RWPE2 (cell line): ENCODE measurements around the gene TMEM150B.
A peak's percentile ranks its signal among the peaks of the same experiment; 100 is the strongest.

Experiments
- ATAC-seq: fragments of 200-7000 bp; cut with Tn5 transposase; 3 replicates; pipeline ENCODE4 v1.9.1; 2021; ENCODE audit warnings: low read depth
- DNase-seq: peaks from one replicate; pipeline ENCODE4 v3.0.0-alpha.2; 2020; ENCODE audit warnings: low spot score
- H3K27ac ChIP-seq: fragments of 450-650 bp; 2 replicates; pipeline ENCODE4 v1.5.1; 2017; ENCODE audit warnings: mild to moderate bottlenecking; ENCODE audit not compliant: poor library complexity, severe bottlenecking
- H3K27me3 ChIP-seq: fragments of 250-450 bp; sonication (Bioruptor Pico); 2 replicates; pipeline ENCODE4 v1.5.1; 2021; ENCODE audit warnings: mild to moderate bottlenecking, moderate library complexity; ENCODE audit not compliant: insufficient read depth, poor library complexity, severe bottlenecking
- H3K36me3 ChIP-seq: fragments of 250-450 bp; sonication (Bioruptor Pico); 2 replicates; pipeline ENCODE4 v1.5.1; 2020; ENCODE audit warnings: low read depth, mild to moderate bottlenecking, moderate library complexity
- H3K4me1 ChIP-seq: fragments of 250-450 bp; sonication (Bioruptor Pico); 2 replicates; pipeline ENCODE4 v1.5.1; 2021; ENCODE audit warnings: mild to moderate bottlenecking, moderate library complexity; ENCODE audit not compliant: insufficient read depth, poor library complexity, severe bottlenecking
- H3K4me3 ChIP-seq: fragments of 250-450 bp; sonication (Bioruptor Pico); 2 replicates; pipeline ENCODE4 v1.5.1; 2021; ENCODE audit warnings: mild to moderate bottlenecking, moderate library complexity; ENCODE audit not compliant: severe bottlenecking
- H3K9me3 ChIP-seq: fragments of 250-450 bp; sonication (Bioruptor Pico); 2 replicates; pipeline ENCODE4 v1.5.1; 2021; ENCODE audit warnings: mild to moderate bottlenecking, moderate library complexity; ENCODE audit not compliant: severe bottlenecking
- CTCF ChIP-seq: fragments of 450-650 bp; IDR thresholded peaks from one replicate; pipeline ENCODE4 v1.5.1; 2017; ENCODE audit warnings: mild to moderate bottlenecking, moderate library complexity; ENCODE audit not compliant: poor library complexity, severe bottlenecking

TMEM150B gene

DNA sequence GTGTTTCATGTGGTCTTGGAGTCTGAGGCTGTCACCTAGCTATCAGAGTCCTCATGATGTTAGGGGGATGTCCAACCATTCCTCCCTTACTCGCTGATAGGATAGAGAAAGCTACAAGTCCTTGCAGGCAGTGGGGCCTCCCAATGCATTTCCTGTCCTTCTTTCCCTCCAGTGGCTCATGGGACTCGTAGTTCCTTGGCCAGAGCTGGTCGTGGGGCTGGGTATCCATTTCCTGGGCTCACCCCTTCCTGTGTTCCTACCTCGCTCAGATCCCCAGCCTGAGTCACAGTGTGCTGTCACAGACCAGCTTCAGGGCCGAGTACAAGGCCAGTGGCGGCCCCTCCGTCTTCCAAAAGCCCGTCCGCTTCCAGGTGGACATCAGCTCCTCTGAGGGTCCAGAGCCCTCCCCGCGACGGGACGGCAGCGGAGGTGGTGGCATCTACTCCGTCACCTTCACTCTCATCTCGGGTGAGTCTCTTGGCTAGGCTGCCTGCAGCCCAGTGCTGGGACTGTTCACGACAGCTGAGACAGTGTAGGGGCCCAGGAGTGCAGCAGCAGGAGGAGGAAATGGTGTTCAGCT, 19.1 kb downstream of the TMEM150B start:
- no peak for ATAC-seq
- no peaks in the 10 kb centered on the region for H3K4me1 ChIP-seq
- no peaks in the 10 kb centered on the region for H3K27me3 ChIP-seq
- no peak overlapping the region for H3K4me3 ChIP-seq
- H3K27ac ChIP-seq, result no peak overlapping the region
- no peaks in the 10 kb centered on the region for H3K9me3 ChIP-seq
- no peak for TF ChIP-seq CTCF
- H3K36me3 ChIP-seq, result peaks cover 11% of the 10 kb centered on the region
- no peak for DNase-seq

GRCh38 chr19:55305491-55305890, 19.6 kb downstream of the TMEM150B start:
- TF ChIP-seq CTCF, result no peak
- H3K4me1 ChIP-seq, result no peaks in the 10 kb centered on the region
- no peak overlapping the region for H3K4me3 ChIP-seq
- no peaks in the 10 kb centered on the region for H3K27me3 ChIP-seq
- ATAC-seq (0 out of 3 replicates have a peak, but pooled peaks have one; percentile 45), DNase-seq (no peak)
- H3K36me3 ChIP-seq, result peaks cover 11% of the 10 kb centered on the region
- H3K27ac ChIP-seq, result no peak overlapping the region
- no peaks in the 10 kb centered on the region for H3K9me3 ChIP-seq

GRCh38 chr19:55304980-55305379, 20.2 kb downstream of the TMEM150B start:
- Histone ChIP-seq H3K4me3 (no peak overlapping the region), H3K4me1 (no peaks in the 10 kb centered on the region), H3K36me3 (peaks cover 11% of the 10 kb centered on the region), H3K27ac (no peak overlapping the region), H3K9me3 (no peaks in the 10 kb centered on the region), H3K27me3 (no peaks in the 10 kb centered on the region)
- ATAC-seq, result no peak
- DNase-seq, result no peak
- TF ChIP-seq CTCF, result no peak

DNA sequence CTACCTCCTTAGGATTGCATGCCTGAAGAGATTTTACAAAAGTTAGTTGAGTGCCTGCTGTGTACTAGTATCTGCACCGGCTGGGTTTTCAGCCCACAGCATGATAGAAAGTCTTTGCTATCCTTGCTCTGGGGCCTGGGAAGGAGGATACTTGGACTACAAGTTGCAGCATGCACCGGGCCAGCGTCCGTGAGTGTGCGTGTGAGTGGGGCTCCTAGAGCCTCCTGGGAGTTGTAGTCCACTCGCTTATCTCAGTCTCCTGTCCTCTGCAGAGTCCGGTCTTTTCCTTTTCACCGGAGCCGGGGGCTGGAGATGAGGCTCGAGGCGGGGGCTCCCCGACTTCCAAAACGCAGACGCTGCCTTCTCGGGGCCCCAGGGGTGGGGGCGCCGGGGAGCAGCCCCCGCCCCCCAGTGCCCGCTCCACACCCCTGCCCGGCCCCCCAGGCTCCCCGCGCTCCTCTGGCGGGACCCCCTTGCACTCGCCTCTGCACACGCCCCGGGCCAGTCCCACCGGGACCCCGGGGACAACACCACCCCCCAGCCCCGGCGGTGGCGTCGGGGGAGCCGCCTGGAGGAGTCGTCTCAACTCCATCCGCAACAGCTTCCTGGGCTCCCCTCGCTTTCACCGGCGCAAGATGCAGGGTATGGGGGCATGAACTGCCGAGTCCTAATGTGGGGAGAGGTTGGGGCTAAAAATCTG, 20.7 kb downstream of the TMEM150B start:
- DNase-seq, result no peak
- peak; percentile 67 for ATAC-seq
- Histone ChIP-seq H3K36me3 (peaks cover 11% of the 10 kb centered on the region), H3K27me3 (no peaks in the 10 kb centered on the region), H3K4me1 (no peaks in the 10 kb centered on the region), H3K27ac (no peak overlapping the region), H3K9me3 (no peaks in the 10 kb centered on the region), H3K4me3 (no peak overlapping the region)
- TF ChIP-seq CTCF, result no peak

DNA sequence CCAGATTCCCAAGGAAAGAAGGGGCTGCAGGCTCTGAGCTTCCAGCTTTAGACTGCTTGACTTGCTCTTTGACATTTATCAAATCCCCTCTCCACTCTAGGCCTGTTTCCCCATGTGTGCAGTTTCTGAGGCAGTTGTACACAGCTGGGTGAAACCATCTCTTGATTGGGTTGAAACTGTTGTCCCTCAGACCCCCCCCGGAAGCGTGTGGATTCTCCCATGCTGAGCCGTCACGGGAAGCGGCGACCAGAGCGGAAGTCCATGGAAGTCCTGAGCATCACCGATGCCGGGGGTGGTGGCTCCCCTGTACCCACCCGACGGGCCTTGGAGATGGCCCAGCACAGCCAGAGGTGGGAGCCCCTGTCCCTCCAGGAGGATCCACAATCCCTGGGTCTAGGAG, 21.7 kb downstream of the TMEM150B start:
- no peak overlapping the region for H3K27ac ChIP-seq
- no peak overlapping the region for H3K4me3 ChIP-seq
- no peaks in the 10 kb centered on the region for H3K4me1 ChIP-seq
- H3K36me3 ChIP-seq, result peaks cover 11% of the 10 kb centered on the region
- DNase-seq (no peak), ATAC-seq (no peak)
- H3K27me3 ChIP-seq, result no peaks in the 10 kb centered on the region
- no peak for TF ChIP-seq CTCF
- H3K9me3 ChIP-seq, result no peaks in the 10 kb centered on the region
